HepG2 (cell line): Measurements from ENCODE around the gene TNS4.

Experiments used
- DPF2 ChIP-seq: sonication (generic); formaldehyde crosslinking; IDR thresholded peaks from 2 replicates; pipeline ENCODE4 v1.4.0; 2020; ENCODE audit warnings: mild to moderate bottlenecking, low read depth, missing genetic modification reagents, borderline replicate concordance
- DZIP1 ChIP-seq: sonication (generic); formaldehyde crosslinking; IDR thresholded peaks from 2 replicates; pipeline ENCODE4 v1.5.0; 2020; ENCODE audit warnings: mild to moderate bottlenecking, missing genetic modification reagents
- HDAC6 ChIP-seq: fragments of 200-600 bp; sonication (generic); IDR thresholded peaks from 2 replicates; pipeline ENCODE4 v1.7.0; 2017; ENCODE audit warnings: mild to moderate bottlenecking, antibody characterized with exemption, low read length, low read depth
- HMGA1 ChIP-seq: sonication (generic); formaldehyde crosslinking; conservative IDR thresholded peaks from 2 replicates; pipeline ENCODE4 v1.4.0; 2020; ENCODE audit warnings: missing genetic modification reagents
- NFE2L1 ChIP-seq: sonication (generic); formaldehyde crosslinking; IDR thresholded peaks from 2 replicates; pipeline ENCODE4 v1.4.0; 2020; ENCODE audit warnings: missing genetic modification reagents, mild to moderate bottlenecking, borderline replicate concordance
- POLR2A ChIP-seq, 2 experiments: IDR thresholded peaks; 2 replicates each; pipeline ENCODE4 v1.6.1; 2011; ENCODE audit warnings: low read depth in 2 of 2, low read length in 2 of 2, mild to moderate bottlenecking in 1 of 2, moderate library complexity in 1 of 2; ENCODE audit not compliant: insufficient read depth in 1 of 2
- SETDB1 ChIP-seq: sonication (generic); formaldehyde crosslinking; IDR thresholded peaks from 2 replicates; pipeline ENCODE4 v1.5.1; 2020; ENCODE audit warnings: missing genetic modification reagents, mild to moderate bottlenecking, borderline replicate concordance
- TBL1XR1 ChIP-seq: fragments of 150-350 bp; IDR thresholded peaks from 2 replicates; pipeline ENCODE4 v1.6.1; 2014; ENCODE audit warnings: borderline replicate concordance, low read length; ENCODE audit not compliant: partially characterized antibody
- YY1 ChIP-seq: IDR thresholded peaks from 2 replicates; pipeline ENCODE4 v1.6.1; 2011; ENCODE audit warnings: low read length, low read depth, moderate library complexity, mild to moderate bottlenecking; ENCODE audit not compliant: insufficient read depth, insufficient replicate concordance
- ZNF10 ChIP-seq: sonication (generic); formaldehyde crosslinking; IDR thresholded peaks from 2 replicates; pipeline ENCODE4 v1.4.0; 2020; ENCODE audit warnings: mild to moderate bottlenecking, low read depth, missing genetic modification reagents, borderline replicate concordance
- ZNF552 ChIP-seq: sonication (generic); formaldehyde crosslinking; IDR thresholded peaks from 2 replicates; pipeline ENCODE4 v1.9.0; 2022; ENCODE audit warnings: missing genetic modification reagents, mild to moderate bottlenecking, borderline replicate concordance
- TF ChIP-seq, protein P1 (sequence below): sonication (generic); formaldehyde crosslinking; IDR thresholded peaks from 2 replicates; pipeline ENCODE4 v1.4.0; 2020; ENCODE audit warnings: missing genetic modification reagents

- TF ChIP-seq ZNF10 (CRISPR knock-in tag) (no peak), POLR2A (IDR thresholded peaks at IDR 0.05; ENCODE audit: insufficient read depth in 1 of 2, low read depth in 2 of 2, low read length in 2 of 2) (no peak), NFE2L1 (CRISPR knock-in tag) (no peak), HMGA1 (no peak), YY1 (no peak), HDAC6 (no peak), ZNF552 (CRISPR knock-in tag) (no peak), DZIP1 (CRISPR knock-in tag) (no peak), SETDB1 (CRISPR knock-in tag) (no peak), TBL1XR1 (no peak), DPF2 (no peak)
- TF ChIP-seq, protein P1, sequence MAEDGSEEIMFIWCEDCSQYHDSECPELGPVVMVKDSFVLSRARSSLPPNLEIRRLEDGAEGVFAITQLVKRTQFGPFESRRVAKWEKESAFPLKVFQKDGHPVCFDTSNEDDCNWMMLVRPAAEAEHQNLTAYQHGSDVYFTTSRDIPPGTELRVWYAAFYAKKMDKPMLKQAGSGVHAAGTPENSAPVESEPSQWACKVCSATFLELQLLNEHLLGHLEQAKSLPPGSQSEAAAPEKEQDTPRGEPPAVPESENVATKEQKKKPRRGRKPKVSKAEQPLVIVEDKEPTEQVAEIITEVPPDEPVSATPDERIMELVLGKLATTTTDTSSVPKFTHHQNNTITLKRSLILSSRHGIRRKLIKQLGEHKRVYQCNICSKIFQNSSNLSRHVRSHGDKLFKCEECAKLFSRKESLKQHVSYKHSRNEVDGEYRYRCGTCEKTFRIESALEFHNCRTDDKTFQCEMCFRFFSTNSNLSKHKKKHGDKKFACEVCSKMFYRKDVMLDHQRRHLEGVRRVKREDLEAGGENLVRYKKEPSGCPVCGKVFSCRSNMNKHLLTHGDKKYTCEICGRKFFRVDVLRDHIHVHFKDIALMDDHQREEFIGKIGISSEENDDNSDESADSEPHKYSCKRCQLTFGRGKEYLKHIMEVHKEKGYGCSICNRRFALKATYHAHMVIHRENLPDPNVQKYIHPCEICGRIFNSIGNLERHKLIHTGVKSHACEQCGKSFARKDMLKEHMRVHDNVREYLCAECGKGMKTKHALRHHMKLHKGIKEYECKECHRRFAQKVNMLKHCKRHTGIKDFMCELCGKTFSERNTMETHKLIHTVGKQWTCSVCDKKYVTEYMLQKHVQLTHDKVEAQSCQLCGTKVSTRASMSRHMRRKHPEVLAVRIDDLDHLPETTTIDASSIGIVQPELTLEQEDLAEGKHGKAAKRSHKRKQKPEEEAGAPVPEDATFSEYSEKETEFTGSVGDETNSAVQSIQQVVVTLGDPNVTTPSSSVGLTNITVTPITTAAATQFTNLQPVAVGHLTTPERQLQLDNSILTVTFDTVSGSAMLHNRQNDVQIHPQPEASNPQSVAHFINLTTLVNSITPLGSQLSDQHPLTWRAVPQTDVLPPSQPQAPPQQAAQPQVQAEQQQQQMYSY (CRISPR knock-in tag): no peak
Measured at GRCh38 chr17:40486522-40487370, 14.7 kb downstream of the TNS4 start.
